Endodermal cell (in vitro differentiated cells): ENCODE results near the gene PAK1. TPM values are rescaled to one million over a fixed set of nuclear protein-coding genes. Genes with fewer than 3 reads are reported as not detected.
"Not testable (repeated sequence)": the region's sequence is repeated elsewhere in the genome, so short reads cannot be mapped to it uniquely, and the experiment has no call there.

Experiments
- DNase-seq: peaks from one replicate; pipeline ENCODE4 v3.0.0-alpha.2; 2017
- H3K27ac ChIP-seq: 2 replicates; pipeline ENCODE4 v1.5.1; 2013; ENCODE audit warnings: mild to moderate bottlenecking, low read depth, low read length, moderate library complexity
- H3K27me3 ChIP-seq: 2 replicates; pipeline ENCODE4 v1.6.1; 2013; ENCODE audit warnings: mild to moderate bottlenecking, low read length, moderate library complexity; ENCODE audit not compliant: insufficient read depth, control insufficient read depth, poor library complexity, severe bottlenecking
- H3K36me3 ChIP-seq: 2 replicates; pipeline ENCODE4 v1.7.0; 2013; ENCODE audit warnings: mild to moderate bottlenecking, low read length, moderate library complexity; ENCODE audit not compliant: control insufficient read depth, insufficient read depth
- H3K4me1 ChIP-seq: one replicate; pipeline ENCODE4 v1.7.0; 2013; ENCODE audit warnings: low read length; ENCODE audit not compliant: control insufficient read depth, insufficient read depth
- H3K4me3 ChIP-seq: 2 replicates; pipeline ENCODE4 v1.5.1; 2013; ENCODE audit warnings: mild to moderate bottlenecking, low read length, moderate library complexity
- H3K9ac ChIP-seq: 2 replicates; pipeline ENCODE4 v1.6.1; 2013; ENCODE audit warnings: mild to moderate bottlenecking, low read length, moderate library complexity; ENCODE audit not compliant: poor library complexity, severe bottlenecking; ENCODE audit errors: extremely low read depth
- H3K9me3 ChIP-seq: 2 replicates; pipeline ENCODE4 v1.6.1; 2013; ENCODE audit warnings: mild to moderate bottlenecking, low read length, moderate library complexity; ENCODE audit not compliant: control insufficient read depth
- H3K27ac Mint-ChIP-seq: 2 replicates; pipeline ENCODE4 v1.8.0; 2020; ENCODE audit warnings: mixed read lengths
- H3K27me3 Mint-ChIP-seq: 2 replicates; pipeline ENCODE4 v1.8.0; 2021; ENCODE audit warnings: mild to moderate bottlenecking, mixed read lengths; ENCODE audit not compliant: insufficient read depth
- H3K36me3 Mint-ChIP-seq: 2 replicates; pipeline ENCODE4 v1.8.0; 2020; ENCODE audit warnings: low read depth, mixed read lengths
- H3K4me1 Mint-ChIP-seq: 2 replicates; pipeline ENCODE4 v1.8.0; 2020; ENCODE audit warnings: mixed read lengths
- H3K4me3 Mint-ChIP-seq: 2 replicates; pipeline ENCODE4 v1.8.0; 2020; ENCODE audit warnings: mild to moderate bottlenecking, moderate library complexity, mixed read lengths
- H3K9me3 Mint-ChIP-seq: 2 replicates; pipeline ENCODE4 v1.8.0; 2020; ENCODE audit warnings: mild to moderate bottlenecking, mixed read lengths
- CTCF ChIP-seq: fragments of 200-600 bp; sonication (generic); conservative IDR thresholded peaks from 2 replicates; pipeline ENCODE4 v1.5.0; 2021; ENCODE audit warnings: antibody characterized with exemption, mild to moderate bottlenecking
- WGBS, 2 experiments: methylation state at CpG; one replicate each; pipeline versions ENCODE4 v1.1.5 to v1.1.7; 2013; ENCODE audit warnings: missing lambda C conversion rate in 2 of 2, mixed read lengths in 1 of 2; ENCODE audit not compliant: insufficient coverage in 1 of 2, insufficient read length in 1 of 2; 5-methylcytosine and 5-hydroxymethylcytosine counted together
- total RNA-seq, 2 donors: library from RNA; stranded (reverse); fragmentation: NEBNext Ultra II Directional in 1 of 2; extraction: Animal tissue kit (Norgen Biotek cat#: 25700) in 1 of 2; gene quantifications; 2 replicates in 1 of 2; 3 replicates in 1 of 2; pipeline ENCODE4 v1.2.1, GENCODE V29; 2021

PAK1 gene
- total RNA-seq, 2 donors from 2014 or later = 91.3 to 94.9 TPM

- Histone ChIP-seq H3K27ac (no peak within 1 kb of the TSS), H3K9ac (no peak within 1 kb of the TSS), H3K36me3 (no peaks in the 10 kb centered on the region), H3K4me3 (no peak within 1 kb of the TSS), H3K9me3 (no peaks in the 10 kb centered on the region), H3K4me1 (peaks cover 6% of the 10 kb centered on the region), H3K27me3 (no peaks in the 10 kb centered on the region)
- Mint-ChIP-seq H3K9me3 (peaks cover 1% of the 10 kb centered on the region), H3K4me1 (peaks cover 28% of the 10 kb centered on the region), H3K27ac (no peak within 1 kb of the TSS), H3K4me3 (no peak within 1 kb of the TSS), H3K27me3 (no peaks in the 10 kb centered on the region), H3K36me3 (no peaks in the 10 kb centered on the region)
- no peak for TF ChIP-seq CTCF
- 95 to 100% methylated on average over 1 to 15 of the region's 15 CpGs for WGBS, 2 experiments
- no peak for DNase-seq
These were observed 172.4 kb downstream of the PAK1 start, which contains the start of gene GDPD4 for GRCh38 chr11:77301510-77301909. Gene GDPD4, minus strand, starts transcription at chr11:77301686. Its CDS starts 16,549 bp downstream, at chr11:77285137.

GRCh38 chr11:77300695-77301094 is 173.2 kb downstream of the PAK1 start:
- no peaks in the 10 kb centered on the region for H3K36me3 Mint-ChIP-seq
- no peak for TF ChIP-seq CTCF
- Histone ChIP-seq H3K27ac (no peak overlapping the region), H3K4me3 (no peak overlapping the region), H3K36me3 (no peaks in the 10 kb centered on the region), H3K9ac (no peak overlapping the region), H3K4me1 (peaks cover 6% of the 10 kb centered on the region), H3K27me3 (no peaks in the 10 kb centered on the region), H3K9me3 (no peaks in the 10 kb centered on the region)
- H3K9me3 Mint-ChIP-seq = peaks cover 1% of the 10 kb centered on the region
- no peak for DNase-seq
- H3K4me1 Mint-ChIP-seq = peaks cover 28% of the 10 kb centered on the region
- no peaks in the 10 kb centered on the region for H3K27me3 Mint-ChIP-seq
- WGBS, 2 experiments = 92 to 100% methylated on average over 2 to 5 of the region's 5 CpGs
- H3K4me3 Mint-ChIP-seq = no peak overlapping the region
- H3K27ac Mint-ChIP-seq = no peak overlapping the region

GRCh38 chr11:77300028-77300427 is 173.9 kb downstream of the PAK1 start:
- H3K9me3 Mint-ChIP-seq, H3K27ac Mint-ChIP-seq: not testable (repeated sequence)
- WGBS, 2 experiments = 88 to 90% methylated on average over 3 to 6 of the region's 6 CpGs

GRCh38 chr11:77299528-77299993 is 174.3 kb downstream of the PAK1 start:
- H3K4me3 Mint-ChIP-seq = no peak overlapping the region
- peaks cover 28% of the 10 kb centered on the region for H3K4me1 Mint-ChIP-seq
- no peaks in the 10 kb centered on the region for H3K27me3 ChIP-seq
- TF ChIP-seq CTCF = no peak
- DNase-seq = no peak
- H3K4me1 ChIP-seq = peaks cover 6% of the 10 kb centered on the region
- no peaks in the 10 kb centered on the region for H3K36me3 ChIP-seq
- no peak overlapping the region for H3K4me3 ChIP-seq
- 80 to 100% methylated on average over 1 to 2 of the region's 2 CpGs for WGBS, 2 experiments
- peaks cover 3% of the 10 kb centered on the region for H3K9me3 Mint-ChIP-seq
- H3K27me3 Mint-ChIP-seq = no peaks in the 10 kb centered on the region
- no peak overlapping the region for H3K9ac ChIP-seq
- H3K27ac Mint-ChIP-seq = no peak overlapping the region
- no peaks in the 10 kb centered on the region for H3K36me3 Mint-ChIP-seq
- H3K9me3 ChIP-seq = no peaks in the 10 kb centered on the region
- no peak overlapping the region for H3K27ac ChIP-seq

More at GRCh38 chr11:77300028-77300427, 173.9 kb downstream of the PAK1 start:
- H3K36me3 Mint-ChIP-seq, H3K27me3 ChIP-seq, H3K36me3 ChIP-seq, H3K9ac ChIP-seq, DNase-seq, H3K4me3 Mint-ChIP-seq, H3K4me3 ChIP-seq, H3K4me1 ChIP-seq, H3K9me3 ChIP-seq, H3K27ac ChIP-seq, H3K27me3 Mint-ChIP-seq: not testable (repeated sequence)
- peaks cover 28% of the 10 kb centered on the region for H3K4me1 Mint-ChIP-seq
